Esophagus squamous epithelium (tissue), 4 donors: Measurements from ENCODE around the gene CDK15.

Experiments used
- POLR2A ChIP-seq, 4 donors: fragments of 450-650 bp; IDR thresholded peaks; one replicate each; pipeline ENCODE4 v1.6.1; 2017; ENCODE audit warnings: antibody characterized with exemption in 4 of 4, mild to moderate bottlenecking in 4 of 4, moderate library complexity in 3 of 4
- TF ChIP-seq, protein P1 (sequence below), 6 experiments: fragments of 450-650 bp in 4 of 6; fragments of 200-600 bp in 2 of 6; sonication (generic) in 2 of 6; IDR thresholded peaks; one replicate each; pipeline ENCODE4 v1.5.1; 2016 to 2019; ENCODE audit warnings: antibody characterized with exemption in 6 of 6, mild to moderate bottlenecking in 4 of 6, moderate library complexity in 4 of 6

DNA sequence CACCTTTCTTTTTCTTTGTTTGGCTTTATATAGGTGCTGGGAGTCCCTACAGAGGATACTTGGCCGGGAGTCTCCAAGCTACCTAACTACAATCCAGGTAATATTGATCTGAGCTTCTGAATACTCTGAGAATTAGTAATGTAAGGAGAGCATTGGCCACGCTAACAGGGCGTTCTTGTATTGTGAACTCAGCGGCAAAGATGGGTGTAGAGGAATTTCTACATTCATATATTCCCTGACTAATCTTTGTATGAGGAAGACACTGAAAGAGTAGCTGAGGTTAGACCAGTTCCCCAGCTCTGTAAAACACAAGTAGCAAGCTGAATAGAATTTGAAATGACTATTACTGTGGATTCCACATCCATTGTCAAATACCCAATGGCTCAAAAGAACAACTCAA is 48.5 kb downstream of the CDK15 start:
- TF ChIP-seq, protein P1, sequence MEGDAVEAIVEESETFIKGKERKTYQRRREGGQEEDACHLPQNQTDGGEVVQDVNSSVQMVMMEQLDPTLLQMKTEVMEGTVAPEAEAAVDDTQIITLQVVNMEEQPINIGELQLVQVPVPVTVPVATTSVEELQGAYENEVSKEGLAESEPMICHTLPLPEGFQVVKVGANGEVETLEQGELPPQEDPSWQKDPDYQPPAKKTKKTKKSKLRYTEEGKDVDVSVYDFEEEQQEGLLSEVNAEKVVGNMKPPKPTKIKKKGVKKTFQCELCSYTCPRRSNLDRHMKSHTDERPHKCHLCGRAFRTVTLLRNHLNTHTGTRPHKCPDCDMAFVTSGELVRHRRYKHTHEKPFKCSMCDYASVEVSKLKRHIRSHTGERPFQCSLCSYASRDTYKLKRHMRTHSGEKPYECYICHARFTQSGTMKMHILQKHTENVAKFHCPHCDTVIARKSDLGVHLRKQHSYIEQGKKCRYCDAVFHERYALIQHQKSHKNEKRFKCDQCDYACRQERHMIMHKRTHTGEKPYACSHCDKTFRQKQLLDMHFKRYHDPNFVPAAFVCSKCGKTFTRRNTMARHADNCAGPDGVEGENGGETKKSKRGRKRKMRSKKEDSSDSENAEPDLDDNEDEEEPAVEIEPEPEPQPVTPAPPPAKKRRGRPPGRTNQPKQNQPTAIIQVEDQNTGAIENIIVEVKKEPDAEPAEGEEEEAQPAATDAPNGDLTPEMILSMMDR (IDR thresholded peaks at IDR 0.05) = no peak
- TF ChIP-seq POLR2A (IDR thresholded peaks at IDR 0.05) = no peak
